HG02840 (cell line): ENCODE data around the gene NTSR1.

Experiments
- ATAC-seq: cut with Tn5 transposase; IDR thresholded peaks from one replicate; pipeline ENCODE4 v1.9.1; 2021; ENCODE audit warnings: mild to moderate bottlenecking, moderate library complexity, moderate number of reproducible peaks; ENCODE audit not compliant: unreplicated experiment, low FRiP score

NTSR1 gene

DNA sequence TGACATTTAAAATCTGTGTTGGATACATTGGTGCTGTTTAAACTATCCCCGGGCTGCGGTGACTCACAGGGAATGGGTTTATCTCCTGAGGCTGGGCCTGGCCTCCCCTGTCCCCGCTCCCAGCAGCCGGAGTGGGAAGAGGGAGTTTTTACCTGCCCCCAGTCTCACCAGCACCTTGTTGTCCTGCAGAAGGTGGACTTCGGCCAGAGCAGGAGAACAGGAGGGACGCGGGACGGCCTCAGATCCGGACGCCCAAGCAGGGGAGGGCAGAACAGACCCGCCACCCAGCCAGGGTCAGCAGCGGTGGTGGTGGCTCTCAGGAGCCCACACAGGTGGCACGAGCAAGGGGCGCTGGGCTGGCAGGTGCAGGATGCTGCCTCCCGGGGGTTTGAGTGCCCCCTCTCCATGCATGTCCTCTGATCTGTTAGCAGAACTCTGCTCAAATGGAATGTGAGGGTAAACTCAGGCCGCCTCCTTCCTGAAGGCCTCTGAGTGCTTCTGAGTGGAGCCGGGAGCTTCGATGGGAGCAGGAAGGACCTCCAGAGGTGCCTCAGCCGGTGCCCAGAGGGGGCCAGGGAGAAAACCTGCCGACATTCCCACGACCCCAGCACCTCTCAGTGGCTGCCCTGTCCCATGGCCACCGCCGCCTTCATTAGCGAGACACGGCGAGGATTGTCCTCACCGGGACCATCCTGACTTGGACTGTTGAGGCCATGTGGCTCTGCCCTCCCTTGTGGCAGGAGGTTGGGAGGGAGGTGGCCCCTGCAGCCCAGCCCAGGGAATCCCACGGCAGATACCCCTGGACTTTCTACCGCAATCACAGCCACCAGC lies 44.2 kb downstream of the NTSR1 start:
- no peak for ATAC-seq

DNA sequence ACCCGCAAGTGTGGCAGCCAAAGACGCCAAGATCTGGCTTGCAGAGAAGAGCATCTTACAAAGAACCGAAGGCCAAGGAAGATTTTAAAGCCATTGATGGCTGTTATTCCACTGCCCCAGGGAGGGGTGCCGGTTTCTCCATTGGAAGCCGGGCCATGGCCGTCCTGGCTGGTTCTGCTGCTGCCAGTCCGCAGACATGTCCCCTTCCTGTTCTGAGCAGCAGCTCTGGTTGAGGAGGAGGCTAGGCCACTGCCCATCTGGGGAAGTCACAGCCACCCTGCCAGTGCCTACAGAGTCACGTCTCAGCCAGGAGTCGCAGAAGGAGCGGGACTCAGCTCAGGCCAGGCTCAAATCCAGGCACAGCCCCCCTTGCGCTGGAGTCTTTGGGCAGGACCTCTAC lies 45.0 kb downstream of the NTSR1 start:
- no peak for ATAC-seq

- ATAC-seq, result no peak
These were observed 45.7 kb downstream of the NTSR1 start for GRCh38 chr20:62754122-62754990.

DNA sequence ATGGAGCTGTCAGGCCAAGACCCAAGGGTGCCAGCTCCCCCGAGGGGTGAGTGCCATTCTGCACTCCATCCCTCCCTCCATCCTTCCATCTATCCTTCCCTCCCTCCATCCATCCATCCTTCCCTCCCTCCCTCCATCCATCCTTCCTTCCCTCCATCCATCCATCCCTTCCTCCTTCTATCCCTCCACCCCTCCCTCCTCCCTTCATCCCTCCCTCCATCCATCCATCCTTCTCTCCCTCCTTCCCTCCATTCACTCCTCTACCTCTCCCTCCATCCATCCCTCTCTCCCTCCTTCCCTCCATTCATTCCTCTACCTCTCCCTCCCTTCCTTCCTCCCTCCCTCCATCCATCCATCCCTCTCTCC lies 46.3 kb downstream of the NTSR1 start:
- no peak for ATAC-seq

GRCh38 chr20:62755817-62756724 lies 47.4 kb downstream of the NTSR1 start:
- no peak for ATAC-seq

- no peak for ATAC-seq
These were observed 49.7 kb downstream of the NTSR1 start for GRCh38 chr20:62758226-62758912.

DNA sequence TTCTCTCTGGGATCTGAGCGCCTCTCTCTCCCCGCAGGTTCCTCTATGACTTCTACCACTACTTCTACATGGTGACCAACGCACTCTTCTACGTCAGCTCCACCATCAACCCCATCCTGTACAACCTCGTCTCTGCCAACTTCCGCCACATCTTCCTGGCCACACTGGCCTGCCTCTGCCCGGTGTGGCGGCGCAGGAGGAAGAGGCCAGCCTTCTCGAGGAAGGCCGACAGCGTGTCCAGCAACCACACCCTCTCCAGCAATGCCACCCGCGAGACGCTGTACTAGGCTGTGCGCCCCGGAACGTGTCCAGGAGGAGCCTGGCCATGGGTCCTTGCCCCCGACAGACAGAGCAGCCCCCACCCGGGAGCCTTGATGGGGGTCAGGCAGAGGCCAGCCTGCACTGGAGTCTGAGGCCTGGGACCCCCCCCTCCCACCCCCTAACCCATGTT lies 51.4 kb downstream of the NTSR1 start:
- ATAC-seq, result no peak

GRCh38 chr20:62760471-62760855 lies 51.8 kb downstream of the NTSR1 start:
- ATAC-seq, result no peak

DNA sequence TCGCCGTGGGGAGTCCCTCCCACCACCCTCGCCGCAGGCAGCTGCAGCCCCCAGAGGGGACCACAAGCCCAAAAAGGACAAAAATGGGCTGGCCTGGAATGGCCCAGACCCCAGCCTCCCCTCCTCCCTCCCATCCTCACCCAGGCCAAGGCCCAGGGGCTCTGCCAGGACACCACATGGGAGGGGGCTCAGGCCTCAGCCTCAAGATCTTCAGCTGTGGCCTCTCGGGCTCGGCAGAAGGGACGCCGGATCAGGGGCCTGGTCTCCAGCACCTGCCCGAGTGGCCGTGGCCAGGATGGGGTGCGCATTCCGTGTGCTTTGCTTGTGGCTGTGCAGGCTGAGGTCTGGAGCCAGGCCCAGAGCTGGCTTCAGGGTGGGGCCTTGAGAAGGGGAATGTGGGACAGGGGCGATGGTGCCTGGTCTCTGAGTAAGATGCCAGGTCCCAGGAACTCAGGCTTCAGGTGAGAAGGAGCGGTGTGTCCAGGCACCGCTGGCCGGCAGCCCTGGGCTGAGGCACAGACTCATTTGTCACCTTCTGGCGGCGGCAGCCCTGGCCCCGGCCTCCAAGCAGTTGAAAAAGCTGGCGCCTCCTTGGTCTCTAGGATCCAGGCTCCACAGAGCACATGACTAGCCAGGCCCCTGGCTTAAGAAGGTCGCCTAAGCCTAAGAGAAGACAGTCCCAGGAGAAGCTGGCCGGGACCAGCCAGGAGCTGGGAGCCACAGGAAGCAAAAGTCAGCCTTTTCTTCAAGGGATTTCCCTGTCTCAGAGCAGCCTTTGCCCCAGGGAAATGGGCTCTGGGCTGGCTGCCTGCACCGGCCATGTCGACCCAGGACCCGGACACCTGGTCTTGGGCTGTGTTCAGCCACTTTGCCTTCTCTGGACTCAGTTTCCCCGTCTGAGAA lies 52.5 kb downstream of the NTSR1 start:
- ATAC-seq, result no peak

DNA sequence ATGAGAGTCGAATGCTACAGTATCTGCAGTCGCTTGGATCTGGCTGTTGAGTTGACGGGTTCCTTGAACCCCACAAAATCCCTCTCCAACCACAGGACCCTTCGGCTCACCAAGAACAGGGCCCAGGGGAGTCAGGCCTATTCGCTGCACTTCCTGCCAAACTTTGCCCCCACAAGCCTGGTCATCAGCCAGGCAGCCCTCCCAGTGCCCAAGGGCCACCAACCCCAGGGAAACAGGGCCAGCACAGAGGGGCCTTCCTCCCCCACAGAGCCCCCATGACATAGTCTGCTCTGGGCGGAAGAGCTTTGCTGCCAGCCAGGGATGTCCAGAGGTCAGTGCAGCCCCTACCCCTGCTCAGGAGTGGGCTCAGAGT lies 53.1 kb downstream of the NTSR1 start:
- ATAC-seq, result no peak

- ATAC-seq, result no peak
These were observed 53.7 kb downstream of the NTSR1 start for GRCh38 chr20:62762376-62762775.

- no peak for ATAC-seq
These were observed 54.2 kb downstream of the NTSR1 start for GRCh38 chr20:62762801-62763368.

- no peak for ATAC-seq
These were observed 54.8 kb downstream of the NTSR1 start for GRCh38 chr20:62763404-62763803.

GRCh38 chr20:62764156-62764935 lies 55.7 kb downstream of the NTSR1 start:
- ATAC-seq, result no peak

DNA sequence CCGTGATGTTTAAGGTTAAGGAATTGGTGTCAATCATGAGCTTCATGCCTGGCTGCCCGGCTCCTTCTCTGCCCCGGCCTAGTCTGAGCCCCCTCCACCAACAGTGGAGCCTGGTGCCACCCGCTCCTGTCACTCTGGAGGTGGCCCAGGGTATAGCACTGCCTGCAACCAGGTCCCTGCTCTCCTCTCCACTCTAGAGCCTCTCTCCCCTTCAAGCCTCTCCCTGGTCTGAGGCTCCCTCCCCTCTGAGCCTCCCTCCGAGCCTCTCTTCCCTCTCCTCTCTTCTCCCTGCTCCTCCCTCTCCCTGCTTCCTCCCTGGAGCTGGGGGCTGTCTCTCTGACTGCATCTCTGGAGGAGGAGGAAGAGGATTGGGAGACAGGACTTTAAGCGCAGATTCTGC lies 56.4 kb downstream of the NTSR1 start:
- no peak for ATAC-seq

DNA sequence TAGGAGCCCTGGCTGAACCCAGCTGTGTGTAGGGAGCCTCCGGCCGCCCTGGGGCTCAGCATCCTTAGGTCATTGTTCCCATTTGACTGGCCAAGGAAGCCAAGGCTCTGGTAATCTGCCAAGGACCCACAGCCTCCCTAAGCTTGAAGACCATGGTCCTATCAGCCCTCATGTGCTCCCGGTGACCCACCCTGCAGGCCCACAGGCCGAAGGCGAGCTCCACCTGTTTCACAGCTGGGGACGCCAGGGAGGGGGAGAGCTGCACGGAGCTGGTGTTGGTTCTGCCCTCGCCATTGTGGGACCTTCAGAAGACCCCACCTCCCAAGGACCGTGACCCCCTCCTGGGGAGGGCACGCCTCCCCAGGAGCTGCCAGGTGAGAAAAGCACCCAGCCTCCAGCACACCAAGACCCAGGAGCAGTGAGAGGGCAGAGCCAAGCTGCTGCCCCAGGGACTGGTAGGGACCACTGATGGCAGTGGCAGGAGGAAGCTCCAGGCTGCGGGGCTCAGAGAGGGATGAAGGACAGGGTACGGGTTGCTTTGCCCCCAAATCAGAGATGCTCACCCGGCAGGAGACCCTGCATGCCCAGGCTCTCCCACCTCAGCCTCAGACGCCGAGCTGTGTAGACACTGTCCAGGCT lies 56.9 kb downstream of the NTSR1 start:
- no peak for ATAC-seq

GRCh38 chr20:62766071-62766450 lies 57.4 kb downstream of the NTSR1 start:
- ATAC-seq, result no peak

GRCh38 chr20:62766716-62767115 lies 58.1 kb downstream of the NTSR1 start:
- ATAC-seq, result no peak
